Activated naive CD8-positive, alpha-beta T cell treated with anti-CD3 and anti-CD28 coated beads, Interleukin-2, amount 50 U/mL, for 16 hours (primary cell): ENCODE results near the gene TRAF6.
"Not testable (repeated sequence)": the region's sequence is repeated elsewhere in the genome, so short reads cannot be mapped to it uniquely, and the experiment has no call there.

Experiments
- DNase-seq: peaks from one replicate; pipeline ENCODE4 v3.0.0-alpha.2; 2020; ENCODE audit warnings: low read depth, low spot score

The TRAF6 gene

DNA sequence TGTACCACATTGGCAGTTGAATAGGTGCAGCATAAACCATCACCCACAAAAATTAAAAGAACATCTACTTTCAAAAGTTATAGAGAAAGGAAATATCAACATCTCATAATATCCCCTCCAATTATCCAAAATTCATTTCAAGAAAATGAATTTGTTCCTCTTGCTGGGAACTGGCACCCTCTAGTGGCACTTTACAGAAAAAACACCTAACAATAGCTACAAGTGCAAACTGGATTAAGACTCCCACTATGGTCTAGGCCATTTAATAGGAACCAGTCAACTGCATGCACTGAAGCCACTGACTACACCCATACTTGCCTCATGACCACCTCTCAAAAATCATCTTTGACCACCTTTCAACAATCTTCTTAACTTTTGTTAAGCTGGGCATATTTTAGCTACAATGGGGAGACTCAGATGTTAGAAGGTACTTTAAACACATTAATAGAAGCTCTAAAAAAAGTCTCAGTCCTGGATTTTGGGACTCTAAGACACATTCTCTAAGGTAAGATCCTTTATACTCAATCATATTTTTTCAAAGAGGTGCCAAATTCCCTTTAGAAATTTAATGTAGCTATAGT, 17.3 kb downstream of the TRAF6 start:
- no peak for DNase-seq

DNA sequence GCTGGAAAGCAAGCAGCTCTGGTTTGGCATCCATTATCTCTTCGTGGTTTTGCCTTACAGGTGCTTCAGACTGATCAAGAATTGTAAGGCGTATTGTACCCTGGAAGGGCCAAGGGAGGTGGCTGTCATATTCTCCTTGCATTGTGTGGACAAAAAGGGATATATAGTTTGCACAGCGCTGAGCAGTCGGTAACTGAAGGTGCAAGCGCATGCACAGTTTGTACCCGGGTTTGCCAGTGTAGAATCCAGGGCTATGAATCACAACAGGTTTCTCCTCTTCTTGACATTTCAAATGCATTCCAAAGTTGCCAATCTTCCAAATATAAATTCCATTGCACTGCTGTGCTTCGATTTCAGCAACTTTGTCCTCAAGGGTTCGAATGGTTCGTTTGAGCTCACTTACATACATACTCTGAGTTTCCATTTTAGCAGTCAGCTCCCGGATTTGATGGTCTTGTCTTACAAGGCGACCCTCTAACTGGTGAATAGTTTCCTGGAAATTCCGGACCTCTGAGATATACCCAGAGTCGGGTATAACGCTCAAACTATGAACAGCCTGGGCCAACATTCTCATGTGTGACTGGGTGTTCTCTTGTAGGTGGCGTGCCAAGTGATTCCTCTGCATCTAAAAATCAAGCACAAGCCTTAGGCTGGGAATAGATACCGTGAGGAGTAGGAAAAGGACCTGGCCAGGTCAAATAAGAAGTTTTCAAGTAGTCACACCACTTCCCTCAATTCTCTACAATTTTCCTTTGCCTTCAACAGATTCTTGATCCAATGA, 19.9 kb downstream of the TRAF6 start:
- DNase-seq, result no peak

- DNase-seq, result no peak
Measured at GRCh38 chr11:36488096-36488495, 22.0 kb downstream of the TRAF6 start.

GRCh38 chr11:36487619-36488018, 22.5 kb downstream of the TRAF6 start:
- no peak for DNase-seq

GRCh38 chr11:36485298-36486002, 24.6 kb downstream of the TRAF6 start:
- no peak for DNase-seq

DNA sequence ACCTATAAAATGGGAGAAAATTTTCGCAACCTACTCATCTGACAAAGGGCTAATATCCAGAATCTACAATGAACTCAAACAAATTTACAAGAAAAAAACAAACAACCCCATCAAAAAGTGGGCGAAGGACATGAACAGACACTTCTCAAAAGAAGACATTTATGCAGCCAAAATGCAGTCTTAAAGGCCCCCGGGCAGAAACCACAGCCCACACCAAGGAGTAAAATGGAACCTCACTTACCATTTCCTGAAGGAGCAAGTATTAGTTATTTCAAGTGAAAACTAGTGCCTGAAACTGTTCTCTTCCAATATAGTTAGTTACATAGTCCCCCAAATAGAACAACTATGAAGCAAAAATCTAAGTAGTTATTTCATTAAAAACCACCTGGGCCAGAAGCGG, 27.0 kb downstream of the TRAF6 start:
- not testable (repeated sequence) for DNase-seq

DNA sequence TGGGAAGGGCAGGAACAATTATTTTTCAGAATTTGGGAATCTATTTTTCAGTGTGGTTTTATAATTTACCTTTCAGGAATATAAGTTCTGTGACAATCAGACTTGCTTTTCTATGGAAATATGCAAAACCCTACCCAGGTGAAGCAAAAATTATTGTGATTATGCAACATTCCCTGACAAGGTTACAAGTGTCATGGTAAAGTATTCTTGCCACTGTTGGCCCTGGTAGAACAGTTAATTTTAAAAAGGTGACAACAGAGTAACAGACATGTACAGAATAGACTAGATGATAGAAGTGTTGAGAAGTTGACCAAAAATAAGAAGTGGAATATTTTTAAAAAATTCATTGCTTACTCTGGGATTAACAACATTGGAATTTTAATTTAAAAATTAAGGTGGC, 29.2 kb downstream of the TRAF6 start:
- DNase-seq, result no peak

- no peak for DNase-seq
Measured at GRCh38 chr11:36478700-36479329, 31.3 kb downstream of the TRAF6 start.

DNA sequence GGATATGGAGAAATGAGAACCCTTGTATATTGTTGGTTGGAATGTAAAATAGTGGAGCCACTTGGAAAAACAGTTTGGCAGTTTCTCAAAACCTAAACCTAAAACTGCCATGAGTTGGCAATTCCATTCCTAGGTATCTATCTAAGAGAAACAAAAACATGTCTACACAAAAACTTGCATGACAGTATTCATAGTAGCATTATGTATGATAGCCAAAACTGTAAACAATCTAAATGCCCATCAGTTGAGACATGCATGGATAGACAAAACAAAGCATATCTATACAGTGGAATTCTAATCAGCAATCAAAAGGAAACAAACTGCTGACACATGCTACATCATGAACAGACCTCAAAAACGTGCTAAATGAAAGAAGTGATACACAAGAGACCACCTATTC, 34.9 kb downstream of the TRAF6 start:
- no peak for DNase-seq

- DNase-seq, result no peak
Measured at GRCh38 chr11:36471577-36471976, 38.5 kb downstream of the TRAF6 start.

- no peak for DNase-seq
Measured at GRCh38 chr11:36469881-36470802, 39.9 kb downstream of the TRAF6 start.

DNA sequence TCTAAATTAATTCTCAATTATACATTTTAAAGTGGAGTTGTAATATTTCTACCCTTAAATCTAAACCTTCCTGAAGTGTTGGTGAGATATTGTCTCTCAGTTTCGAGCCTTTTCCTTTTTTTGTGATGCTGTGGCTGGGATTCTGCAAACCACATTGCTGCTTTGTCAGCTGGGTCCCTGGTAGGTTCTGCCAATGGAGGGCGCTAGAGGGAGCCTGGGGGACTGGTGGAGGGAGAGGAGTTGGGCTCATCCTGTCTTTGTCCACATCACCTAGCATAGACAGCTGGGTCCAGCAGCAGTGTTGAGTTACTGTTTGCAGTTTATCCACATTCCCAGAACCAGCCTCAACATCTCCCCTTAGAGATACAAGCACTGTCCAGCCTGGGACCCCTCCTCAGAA, 41.0 kb downstream of the TRAF6 start:
- DNase-seq, result no peak

GRCh38 chr11:36467916-36468315, 42.2 kb downstream of the TRAF6 start:
- no peak for DNase-seq

DNA sequence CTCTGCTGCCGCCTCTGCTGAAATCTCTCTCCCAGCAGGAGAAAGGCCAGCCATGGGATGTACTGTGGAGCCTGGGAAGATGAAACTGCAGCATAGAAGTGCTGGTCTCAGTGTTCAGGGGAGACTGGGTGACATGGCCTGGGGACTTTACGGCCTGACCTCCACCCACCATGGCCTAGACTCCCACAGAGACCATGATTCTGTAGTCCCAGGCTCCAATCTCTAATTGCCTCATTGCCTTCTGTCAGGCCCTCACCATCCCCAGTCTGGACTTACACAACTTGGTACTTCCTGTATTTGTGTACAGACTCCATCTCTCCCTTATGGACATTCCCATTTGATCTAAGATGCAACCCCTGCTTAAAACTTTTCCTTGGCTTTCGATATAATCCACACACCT, 43.1 kb downstream of the TRAF6 start:
- DNase-seq, result no peak

- DNase-seq, result no peak
Measured at GRCh38 chr11:36465449-36466163, 44.5 kb downstream of the TRAF6 start.

DNA sequence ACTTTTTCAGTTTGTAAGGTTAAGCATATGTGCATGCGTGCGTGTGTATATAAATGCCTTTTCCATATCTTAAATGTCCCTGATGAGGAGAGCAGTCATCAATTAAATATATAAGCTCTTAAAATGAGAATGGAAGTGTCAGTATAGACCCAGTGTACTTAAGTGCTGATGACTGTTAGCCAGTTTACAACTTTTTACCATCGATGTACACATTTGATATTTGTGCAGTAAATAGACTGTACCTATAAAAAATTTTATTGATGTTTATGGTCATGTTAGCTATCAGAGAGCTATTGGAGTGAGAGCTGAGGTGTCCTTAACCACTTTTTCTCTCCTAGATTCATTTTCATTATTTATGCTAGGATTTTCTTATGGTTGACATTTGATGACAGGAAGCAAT, 45.4 kb downstream of the TRAF6 start:
- no peak for DNase-seq

DNA sequence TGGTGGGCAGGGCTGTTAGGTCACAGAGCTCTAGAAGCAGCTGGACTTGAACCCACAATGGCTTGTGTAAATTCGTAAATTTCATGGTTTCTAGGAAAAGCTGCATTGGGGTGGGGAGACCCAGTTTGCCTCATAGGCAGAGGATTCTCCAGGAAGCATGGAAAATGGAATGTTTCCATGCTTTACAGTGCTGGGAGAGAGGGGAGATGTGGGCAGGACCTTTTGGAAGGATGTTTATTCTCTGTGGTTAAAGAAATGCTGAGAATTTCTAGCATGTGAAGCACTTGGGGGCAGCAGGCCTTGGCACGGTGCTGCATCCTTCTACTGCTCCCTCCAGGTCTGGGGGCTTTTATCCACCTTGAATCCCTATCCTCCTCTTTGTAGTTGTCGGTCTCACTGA, 46.3 kb downstream of the TRAF6 start:
- DNase-seq, result no peak

GRCh38 chr11:36462321-36462720, 47.8 kb downstream of the TRAF6 start:
- DNase-seq, result no peak

- DNase-seq, result no peak
Measured at GRCh38 chr11:36460220-36460619, 49.9 kb downstream of the TRAF6 start.

- DNase-seq, result no peak
Measured at GRCh38 chr11:36459046-36459445, 51.0 kb downstream of the TRAF6 start.
